NCI-H345 treated with DMSO at 0.1 percent for 48 hours (cell line): ENCODE measurements around the gene DGCR2.

Experiments
- DNase-seq: peaks from one replicate; lab custom pipeline; 2025; ENCODE audit not compliant: unreplicated experiment; lab: John Stamatoyannopoulos, UW

The DGCR2 gene

DNA sequence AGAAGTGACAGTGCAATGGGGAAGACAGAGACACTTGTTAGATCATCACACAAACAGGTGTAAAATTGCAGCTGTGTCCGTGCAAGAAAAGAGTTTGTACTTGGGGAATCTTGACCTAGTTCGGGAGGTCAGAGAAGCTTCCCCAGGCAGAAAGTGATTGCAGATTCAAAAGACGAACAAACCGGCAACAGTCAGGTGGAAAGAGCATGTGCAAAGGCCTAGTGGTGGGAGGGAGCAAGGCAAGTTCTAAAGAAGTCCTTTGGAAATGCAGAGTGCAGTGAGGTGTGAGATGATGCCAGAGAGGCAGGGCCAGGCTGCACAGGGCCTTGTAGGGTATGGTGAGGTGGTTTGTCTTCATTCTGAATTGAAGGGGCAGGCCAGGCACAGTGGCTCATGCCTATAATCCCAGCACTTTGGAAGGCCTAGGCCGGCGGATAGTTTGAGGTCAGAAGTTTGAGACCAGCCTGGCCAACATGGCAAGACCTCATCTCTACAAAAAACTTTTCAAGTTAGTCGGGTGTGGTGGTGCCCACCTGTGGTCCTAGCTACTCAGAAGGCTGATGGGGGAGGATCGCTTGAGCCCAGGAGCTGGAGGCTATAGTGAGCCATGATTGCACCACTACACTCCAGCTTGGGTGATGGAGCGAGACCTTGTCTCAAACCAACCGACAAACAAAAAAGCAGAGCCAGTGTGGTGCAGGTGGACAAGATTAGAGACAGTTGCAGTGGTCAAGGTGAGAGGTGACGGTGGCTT is 24.2 kb upstream of the DGCR2 start:
- no peak for DNase-seq

DNA sequence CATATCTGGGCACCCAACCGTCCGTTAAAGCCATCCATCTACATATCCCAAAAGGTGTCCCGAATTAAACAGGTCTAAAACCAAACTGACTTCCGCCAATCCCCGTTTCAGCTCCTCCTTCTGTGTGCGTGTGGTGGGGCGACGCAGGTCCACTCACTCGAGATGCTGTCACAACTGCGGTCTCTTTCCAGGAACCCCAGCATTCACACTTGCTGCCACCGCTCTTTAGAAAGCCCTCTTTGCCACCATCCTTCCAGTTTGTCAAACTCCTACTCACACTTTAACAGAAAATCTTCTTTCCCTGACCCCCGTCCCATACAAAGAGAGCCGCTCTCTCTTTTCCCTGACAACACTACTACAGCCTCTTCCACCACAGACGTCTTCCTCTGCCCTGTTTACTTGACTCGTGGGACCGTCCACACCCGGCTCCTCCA is 21.8 kb upstream of the DGCR2 start:
- DNase-seq, result no peak

- no peak for DNase-seq
Observed at GRCh38 chr22:19143212-19143611, 21.0 kb upstream of the DGCR2 start.

- DNase-seq, result no peak
Observed at GRCh38 chr22:19142394-19142793, 20.2 kb upstream of the DGCR2 start.

- DNase-seq, result no peak
Observed at GRCh38 chr22:19139974-19140373, 17.8 kb upstream of the DGCR2 start.

- DNase-seq, result no peak
Observed at GRCh38 chr22:19139001-19139356, 16.8 kb upstream of the DGCR2 start.

DNA sequence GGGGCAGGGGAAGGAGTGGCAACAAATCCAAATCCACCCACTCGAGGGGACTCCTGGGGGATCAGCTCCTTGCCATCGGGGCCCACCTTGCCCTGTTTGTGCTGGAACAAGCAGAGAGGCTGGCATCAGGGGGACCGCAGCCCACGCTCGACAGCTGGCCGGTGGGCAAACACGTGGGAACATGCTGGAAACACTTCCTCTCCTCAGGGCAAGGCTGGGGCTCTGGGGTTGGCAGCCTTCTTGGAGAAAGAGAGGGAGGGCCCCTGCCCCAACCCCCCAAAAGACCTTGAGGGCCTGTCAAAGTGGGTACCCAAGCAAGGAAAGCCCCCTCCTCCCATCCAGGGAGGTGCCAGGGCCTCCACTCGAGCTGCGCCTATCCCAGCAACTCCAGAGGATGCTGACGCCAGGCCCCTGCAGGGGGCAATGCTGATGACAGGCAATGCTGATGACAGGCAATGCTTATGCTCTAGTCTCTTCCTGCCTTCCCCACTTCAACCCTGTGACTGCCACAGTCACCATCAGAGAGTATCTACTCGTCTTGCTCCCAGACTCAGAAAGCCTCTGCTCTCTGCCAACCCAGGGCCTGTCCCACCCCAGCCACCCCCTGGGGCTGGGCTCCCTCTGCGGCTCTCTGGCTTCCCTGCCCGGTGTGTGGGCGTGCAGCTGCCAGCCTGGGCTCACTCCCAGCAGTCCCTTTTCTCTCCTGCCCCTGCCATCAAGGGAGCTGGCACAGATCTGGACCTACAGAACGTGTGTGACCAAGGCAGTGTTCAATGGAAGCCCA is 16.2 kb upstream of the DGCR2 start:
- no peak for DNase-seq

- no peak for DNase-seq
Observed at GRCh38 chr22:19137384-19138216, 15.4 kb upstream of the DGCR2 start.

- no peak for DNase-seq
Observed at GRCh38 chr22:19136915-19137314, 14.7 kb upstream of the DGCR2 start.

- DNase-seq, result no peak
Observed at GRCh38 chr22:19134874-19135273, 12.7 kb upstream of the DGCR2 start.

DNA sequence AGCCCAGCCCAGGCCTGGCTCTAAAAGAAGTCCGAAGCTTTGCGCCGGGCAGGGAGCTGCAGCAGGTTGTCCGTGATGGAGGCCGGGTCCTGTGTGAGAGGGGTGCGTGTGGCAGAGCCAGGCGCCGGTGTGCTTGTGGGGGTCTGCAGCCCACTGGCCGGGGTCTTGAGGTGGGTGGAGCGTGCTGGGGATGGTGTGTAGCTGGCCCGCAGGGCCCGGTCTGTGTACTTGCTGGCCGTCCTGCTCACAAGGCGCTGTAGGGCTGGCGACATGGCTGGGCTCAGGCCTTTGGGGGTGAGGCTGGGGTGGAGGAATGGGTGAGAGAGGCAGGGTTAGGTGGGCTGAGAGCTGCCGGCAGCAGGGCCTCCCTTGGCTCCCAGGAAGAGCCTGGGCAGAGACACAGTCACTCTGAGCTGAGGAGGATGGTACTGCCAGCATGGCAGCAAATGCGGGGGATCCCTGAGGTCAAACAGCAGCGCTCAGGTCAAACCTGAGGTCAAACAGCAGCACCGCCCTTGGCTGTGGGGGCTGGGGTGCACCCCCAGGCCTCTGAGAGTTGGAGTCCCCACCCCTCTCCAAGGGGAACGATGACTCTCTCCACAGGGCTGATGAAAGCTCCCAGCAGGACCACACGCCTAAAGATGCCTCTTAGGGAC is 12.1 kb upstream of the DGCR2 start:
- no peak for DNase-seq

DNA sequence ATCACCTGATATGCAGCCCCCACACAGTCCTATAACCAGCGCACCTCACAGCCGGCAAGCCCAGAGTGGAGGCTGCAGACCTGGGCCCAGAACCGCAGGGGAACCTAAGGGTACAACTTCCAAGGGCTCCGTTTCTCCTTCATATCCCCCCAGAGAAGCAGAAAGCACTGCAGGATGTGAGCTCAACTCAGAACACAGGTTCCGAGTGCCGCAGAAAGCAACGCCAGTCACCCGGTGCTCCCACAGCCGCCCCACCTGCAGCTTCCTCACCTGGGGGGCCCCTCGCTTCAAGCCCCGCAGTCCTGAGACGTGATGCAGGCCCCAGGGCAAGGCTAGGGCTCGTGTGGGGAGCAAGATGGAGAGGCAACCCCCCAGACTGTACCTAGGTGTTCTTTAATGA is 11.3 kb upstream of the DGCR2 start:
- no peak for DNase-seq

- no peak for DNase-seq
Observed at GRCh38 chr22:19132693-19133400, 10.6 kb upstream of the DGCR2 start.

DNA sequence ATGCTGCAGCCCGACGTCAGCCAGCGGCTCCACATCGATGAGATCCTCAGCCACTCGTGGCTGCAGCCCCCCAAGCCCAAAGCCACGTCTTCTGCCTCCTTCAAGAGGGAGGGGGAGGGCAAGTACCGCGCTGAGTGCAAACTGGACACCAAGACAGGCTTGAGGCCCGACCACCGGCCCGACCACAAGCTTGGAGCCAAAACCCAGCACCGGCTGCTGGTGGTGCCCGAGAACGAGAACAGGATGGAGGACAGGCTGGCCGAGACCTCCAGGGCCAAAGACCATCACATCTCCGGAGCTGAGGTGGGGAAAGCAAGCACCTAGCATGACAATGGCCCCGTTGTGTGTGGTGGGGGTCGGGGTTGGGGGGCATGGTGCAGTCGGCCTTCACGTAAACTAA is 9.9 kb upstream of the DGCR2 start:
- DNase-seq, result no peak

GRCh38 chr22:19131685-19132015 is 9.4 kb upstream of the DGCR2 start:
- DNase-seq, result no peak

DNA sequence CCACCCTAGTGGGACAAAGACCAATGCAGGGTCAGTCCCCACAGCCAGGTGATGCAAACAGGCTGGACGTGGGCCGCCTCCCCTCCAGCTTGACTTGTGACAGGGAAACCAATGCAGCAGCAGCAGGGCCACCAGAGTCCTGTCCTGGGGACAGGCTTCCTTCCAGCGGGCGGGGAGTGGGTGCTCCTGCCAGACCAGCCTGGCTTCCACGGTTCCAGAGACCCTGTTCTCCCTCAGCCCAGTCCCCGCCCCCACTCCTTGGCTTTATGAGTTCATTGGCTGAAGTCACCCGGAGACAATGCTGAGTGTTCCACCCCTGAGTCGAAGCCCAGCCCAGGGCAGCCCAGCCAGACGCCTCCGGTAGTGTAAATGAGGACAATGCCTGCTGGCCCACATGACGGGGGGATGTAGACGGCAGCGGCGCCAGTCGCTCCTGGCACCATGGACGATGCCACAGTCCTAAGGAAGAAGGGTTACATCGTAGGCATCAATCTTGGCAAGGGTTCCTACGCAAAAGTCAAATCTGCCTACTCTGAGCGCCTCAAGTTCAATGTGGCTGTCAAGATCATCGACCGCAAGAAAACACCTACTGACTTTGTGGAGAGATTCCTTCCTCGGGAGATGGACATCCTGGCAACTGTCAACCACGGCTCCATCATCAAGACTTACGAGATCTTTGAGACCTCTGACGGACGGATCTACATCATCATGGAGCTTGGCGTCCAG is 8.9 kb upstream of the DGCR2 start, which contains the start of gene TSSK2:
Gene TSSK2, plus strand, starts transcription at position 350 of the 726 bp plus-strand sequence. Its CDS starts 92 bp downstream, at position 442.
- no peak for DNase-seq

GRCh38 chr22:19129871-19130270 is 7.7 kb upstream of the DGCR2 start:
- DNase-seq, result no peak

DNA sequence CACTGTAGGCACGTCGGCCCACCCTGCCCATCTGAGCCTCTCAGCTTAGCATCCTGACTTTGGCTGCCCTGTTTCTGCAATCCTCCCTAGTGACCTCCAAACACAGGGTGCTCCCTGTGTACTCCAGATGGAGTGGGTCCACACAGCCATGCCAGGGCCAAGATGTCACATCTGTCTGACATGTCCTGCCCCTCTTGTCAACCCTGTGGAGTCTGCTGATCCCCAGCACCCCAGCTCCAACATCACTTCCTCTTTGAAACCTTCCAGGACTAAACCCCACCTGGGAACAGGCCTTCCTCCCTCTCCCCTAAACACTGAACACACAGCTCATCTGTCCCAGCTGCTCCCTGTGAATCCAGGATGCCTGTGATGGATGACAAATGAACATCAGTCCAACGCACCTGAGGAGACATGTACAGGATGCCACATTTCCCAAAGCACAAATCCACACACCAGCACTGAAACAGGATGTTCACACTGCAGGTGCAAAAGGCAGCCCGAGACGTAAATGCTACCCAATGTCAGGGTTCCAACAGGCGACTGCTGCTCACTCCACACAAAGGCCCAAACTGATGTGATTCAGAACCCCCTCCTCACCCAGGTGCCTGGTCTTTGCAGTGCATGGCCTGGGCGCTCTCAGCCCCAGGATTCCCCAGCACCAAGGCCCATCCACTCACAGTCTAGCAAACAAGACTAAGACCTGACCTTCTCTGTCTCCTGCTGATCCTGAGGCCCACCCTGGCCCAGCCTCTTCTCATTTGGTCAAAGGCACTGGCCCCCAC is 6.9 kb upstream of the DGCR2 start:
- DNase-seq, result no peak

GRCh38 chr22:19128009-19128401 is 5.8 kb upstream of the DGCR2 start:
- no peak for DNase-seq
